Measurements from ENCODE around the gene KDELR3. TPM values are rescaled to one million over a fixed set of nuclear protein-coding genes. Genes with fewer than 3 reads are reported as not detected.

The KDELR3 gene
- total RNA-seq, 3 donors from 2014 or later: 4.2 to 14.4 (median 11.3) TPM

DNA sequence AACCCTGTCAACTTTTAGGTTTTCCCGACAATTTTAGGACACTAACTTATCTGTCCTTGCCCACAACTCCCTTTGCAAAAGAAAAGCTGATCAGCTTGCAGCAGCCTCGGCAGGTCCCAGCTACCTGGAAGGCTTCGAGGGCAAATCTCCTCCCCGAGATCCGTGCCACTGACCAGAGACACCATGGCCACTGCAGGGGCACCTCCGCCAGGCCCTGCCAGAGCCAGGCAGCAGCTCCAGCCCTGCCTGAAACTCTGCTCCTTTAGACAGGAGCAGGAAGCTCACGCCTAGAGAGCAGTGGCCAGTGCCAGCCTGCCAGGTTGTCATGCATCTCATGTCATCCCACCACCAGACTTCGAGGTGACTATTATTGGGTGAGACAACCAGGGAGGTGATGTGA is 34.0 kb upstream of the KDELR3 start:
- TF ChIP-seq, protein P1, sequence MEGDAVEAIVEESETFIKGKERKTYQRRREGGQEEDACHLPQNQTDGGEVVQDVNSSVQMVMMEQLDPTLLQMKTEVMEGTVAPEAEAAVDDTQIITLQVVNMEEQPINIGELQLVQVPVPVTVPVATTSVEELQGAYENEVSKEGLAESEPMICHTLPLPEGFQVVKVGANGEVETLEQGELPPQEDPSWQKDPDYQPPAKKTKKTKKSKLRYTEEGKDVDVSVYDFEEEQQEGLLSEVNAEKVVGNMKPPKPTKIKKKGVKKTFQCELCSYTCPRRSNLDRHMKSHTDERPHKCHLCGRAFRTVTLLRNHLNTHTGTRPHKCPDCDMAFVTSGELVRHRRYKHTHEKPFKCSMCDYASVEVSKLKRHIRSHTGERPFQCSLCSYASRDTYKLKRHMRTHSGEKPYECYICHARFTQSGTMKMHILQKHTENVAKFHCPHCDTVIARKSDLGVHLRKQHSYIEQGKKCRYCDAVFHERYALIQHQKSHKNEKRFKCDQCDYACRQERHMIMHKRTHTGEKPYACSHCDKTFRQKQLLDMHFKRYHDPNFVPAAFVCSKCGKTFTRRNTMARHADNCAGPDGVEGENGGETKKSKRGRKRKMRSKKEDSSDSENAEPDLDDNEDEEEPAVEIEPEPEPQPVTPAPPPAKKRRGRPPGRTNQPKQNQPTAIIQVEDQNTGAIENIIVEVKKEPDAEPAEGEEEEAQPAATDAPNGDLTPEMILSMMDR (IDR thresholded peaks at IDR 0.05): no peak
- no peaks in the 10 kb centered on the region for H3K9me3 ChIP-seq
- no peaks in the 10 kb centered on the region for H3K36me3 ChIP-seq (ENCODE audit: low read depth)
- no peak for DNase-seq
- intact Hi-C loops (cut with DNase I, micrococcal nuclease): no loop called here
- H3K4me3 ChIP-seq: no peak overlapping the region
- no peaks in the 10 kb centered on the region for H3K4me1 ChIP-seq (ENCODE audit: low read depth)
- ATAC-seq: no peak

DNA sequence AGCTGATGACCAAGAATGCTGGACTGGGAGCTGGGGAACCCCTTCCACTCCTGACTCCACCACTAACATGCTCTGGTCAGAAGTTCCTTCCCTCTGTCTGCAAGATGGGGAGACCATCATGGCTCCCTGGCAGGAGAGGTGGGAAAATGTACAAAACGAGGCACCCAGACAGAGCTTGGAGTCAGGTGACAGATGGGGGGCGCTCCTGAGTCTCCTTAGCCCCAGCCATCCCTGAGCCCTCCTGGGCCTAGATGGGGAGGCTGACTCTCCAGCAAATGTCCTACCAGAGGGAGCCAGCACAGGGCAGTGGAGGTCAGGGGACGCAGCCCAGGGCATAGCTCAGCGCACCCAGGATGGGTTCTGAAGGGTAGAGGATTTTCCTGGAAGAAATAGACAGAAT is 32.9 kb upstream of the KDELR3 start:
- intact Hi-C loops (cut with DNase I, micrococcal nuclease): no loop called here
- TF ChIP-seq, protein P1 (IDR thresholded peaks at IDR 0.05): no peak

DNA sequence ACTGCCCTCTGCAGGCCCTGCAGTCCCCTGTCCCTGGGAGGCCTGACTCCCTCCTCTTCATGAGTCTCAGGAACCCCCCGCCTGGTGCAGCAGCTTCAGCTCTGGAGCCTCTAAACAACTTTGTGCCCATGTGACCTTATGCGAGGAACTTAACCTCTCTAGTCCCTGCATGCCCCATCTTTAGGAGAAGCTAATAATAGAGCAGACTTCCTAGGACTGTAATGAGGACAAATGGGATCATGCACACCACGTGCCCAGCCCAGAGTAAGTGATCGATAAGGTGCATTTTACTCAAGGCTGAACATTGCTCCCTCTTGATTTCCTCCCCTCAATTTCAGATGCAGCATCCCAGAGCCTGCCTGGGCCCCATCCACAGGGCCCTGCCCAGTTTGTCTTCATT is 31.9 kb upstream of the KDELR3 start:
- Histone ChIP-seq H3K4me1 (ENCODE audit: low read depth) (no peaks in the 10 kb centered on the region), H3K9me3 (no peaks in the 10 kb centered on the region), H3K4me3 (no peak overlapping the region), H3K36me3 (ENCODE audit: low read depth) (no peaks in the 10 kb centered on the region)
- ATAC-seq (no peak), DNase-seq (no peak)
- TF ChIP-seq, protein P1 (IDR thresholded peaks at IDR 0.05): no peak
- intact Hi-C loops (cut with DNase I, micrococcal nuclease): no loop called here

More for the DNA sequence above, 32.9 kb upstream of the KDELR3 start:
- ATAC-seq: no peak
- Histone ChIP-seq H3K4me3 (no peak overlapping the region), H3K4me1 (ENCODE audit: low read depth) (no peaks in the 10 kb centered on the region), H3K36me3 (ENCODE audit: low read depth) (no peaks in the 10 kb centered on the region), H3K9me3 (no peaks in the 10 kb centered on the region)
- DNase-seq: no peak

DNA sequence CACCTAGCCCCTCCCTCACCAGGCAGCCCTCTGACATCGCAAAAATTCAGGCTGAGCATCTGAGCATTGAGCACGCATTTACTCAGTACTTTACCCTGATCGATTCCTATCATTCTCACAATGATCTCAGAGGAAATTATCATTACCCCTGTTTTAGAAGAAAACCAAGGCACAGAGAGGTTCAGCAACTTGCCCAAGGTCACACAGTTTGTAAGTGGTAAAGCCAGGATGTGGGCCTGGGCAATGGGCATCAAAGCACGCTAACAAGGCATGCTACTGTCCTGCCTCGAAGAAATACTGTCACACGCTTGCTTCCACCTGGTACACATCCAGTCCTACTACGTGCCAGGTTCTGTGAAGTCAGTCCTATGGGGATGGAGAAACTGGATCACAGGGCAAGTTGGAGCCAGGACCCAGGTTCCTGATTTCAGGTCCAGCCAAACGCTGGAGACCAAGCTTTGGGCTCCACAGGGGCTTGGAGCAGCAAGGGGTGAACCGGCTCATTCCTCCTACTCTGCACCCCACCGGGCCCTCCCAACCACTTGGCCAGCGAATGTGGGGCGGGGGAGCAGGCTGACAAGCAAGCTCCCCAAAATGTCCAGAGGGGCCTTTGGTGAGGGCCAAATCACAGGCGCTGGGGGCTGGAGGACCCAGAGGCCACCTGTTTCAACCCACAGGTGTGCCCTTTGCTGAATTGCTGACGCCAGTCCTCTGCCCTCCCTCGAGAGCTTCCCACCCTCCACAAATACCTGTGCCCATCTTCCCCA is 31.1 kb upstream of the KDELR3 start:
- intact Hi-C loops (cut with DNase I, micrococcal nuclease): no loop called here
- no peak overlapping the region for H3K4me3 ChIP-seq
- DNase-seq (no peak), ATAC-seq (no peak)
- no peaks in the 10 kb centered on the region for H3K36me3 ChIP-seq (ENCODE audit: low read depth)
- TF ChIP-seq, protein P1 (IDR thresholded peaks at IDR 0.05): no peak
- no peaks in the 10 kb centered on the region for H3K9me3 ChIP-seq
- H3K4me1 ChIP-seq (ENCODE audit: low read depth): no peaks in the 10 kb centered on the region

DNA sequence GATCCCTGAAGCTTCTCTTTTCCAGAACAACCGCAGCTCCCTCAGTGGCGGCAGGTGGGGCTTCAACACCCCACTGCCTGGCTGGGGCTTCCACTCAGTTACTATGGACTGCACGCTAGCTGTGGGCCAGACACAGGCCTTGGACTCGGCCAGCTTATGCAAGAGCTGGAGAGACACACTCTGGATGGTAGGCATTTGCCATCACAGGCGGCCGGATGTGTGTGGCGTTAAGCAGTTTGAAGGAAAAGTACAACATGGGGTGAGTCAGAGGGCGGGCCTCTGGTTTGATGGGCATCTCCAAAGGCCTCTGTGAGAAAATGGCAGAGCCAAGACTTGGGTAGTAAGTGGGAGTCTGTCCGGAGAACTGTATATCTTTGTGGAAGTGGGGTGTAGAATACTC is 30.5 kb upstream of the KDELR3 start:
- intact Hi-C loops (cut with DNase I, micrococcal nuclease): no loop called here
- Histone ChIP-seq H3K36me3 (ENCODE audit: low read depth) (no peaks in the 10 kb centered on the region), H3K9me3 (no peaks in the 10 kb centered on the region), H3K4me3 (no peak overlapping the region), H3K4me1 (ENCODE audit: low read depth) (no peaks in the 10 kb centered on the region)
- DNase-seq: no peak
- TF ChIP-seq, protein P1 (IDR thresholded peaks at IDR 0.05): no peak
- no peak for ATAC-seq

Measured in mucosa of descending colon (tissue), 3 donors.